B cell (primary cell): ENCODE results near the gene COX10. TPM values are rescaled to one million over a fixed set of nuclear protein-coding genes. Genes with fewer than 3 reads are reported as not detected.

Experiments
- ATAC-seq: fragments of 200-7000 bp; cut with Tn5 transposase; one replicate; pipeline ENCODE4 v1.10.0; 2021; ENCODE audit warnings: low read depth, mild to moderate bottlenecking, moderate number of reproducible peaks, moderate library complexity
- CTCF ChIA-PET: fragments of 350-600 bp; sonication (Branson Sonifier 250); formaldehyde crosslinking; loops from one replicate; lab custom pipeline; 2021; ENCODE audit warnings: antibody characterized with exemption, inconsistent platforms; lab: Charles Lee
- POLR2A ChIA-PET: fragments of 350-600 bp; sonication (Branson Sonifier 250); formaldehyde crosslinking; loops from one replicate; lab custom pipeline; 2021; ENCODE audit warnings: antibody characterized with exemption; lab: Charles Lee
- DNase-seq: peaks from one replicate; pipeline ENCODE4 v3.0.0; 2013
- H2AFZ ChIP-seq: 2 replicates; pipeline ENCODE4 v1.6.1; 2012; ENCODE audit warnings: mild to moderate bottlenecking, low read depth, low read length; ENCODE audit not compliant: insufficient read depth, poor library complexity, severe bottlenecking
- H3K27ac ChIP-seq, 2 donors: 1 replicate in 1 of 2; 2 replicates in 1 of 2; pipeline ENCODE4 v1.5.1; 2012 to 2013; ENCODE audit warnings: low read length in 2 of 2, mild to moderate bottlenecking in 2 of 2, moderate library complexity in 1 of 2
- H3K27me3 ChIP-seq, 4 experiments: fragments of 200-600 bp in 1 of 4; sonication (generic) in 1 of 4; replicated peaks in 1 of 4; 1 replicate in 2 of 4; 2 replicates in 2 of 4; pipeline versions ENCODE4 v1.6.1 to v1.7.0; 2013 to 2016; ENCODE audit warnings: low read length in 3 of 4, mild to moderate bottlenecking in 2 of 4, mixed read lengths in 1 of 4, moderate library complexity in 1 of 4; ENCODE audit not compliant: insufficient read depth in 4 of 4, control insufficient read depth in 3 of 4; ENCODE audit errors: control extremely low read depth in 1 of 4
- H3K36me3 ChIP-seq, 2 experiments: replicated peaks in 1 of 2; 1 replicate in 1 of 2; 2 replicates in 1 of 2; pipeline versions ENCODE4 v1.6.1 to v1.7.1; 2013; ENCODE audit warnings: low read length in 1 of 2; ENCODE audit not compliant: insufficient read depth in 2 of 2, control insufficient read depth in 1 of 2; ENCODE audit errors: control extremely low read depth in 1 of 2, extremely low read depth in 1 of 2
- H3K4me1 ChIP-seq, 2 donors: fragments of 200-600 bp in 1 of 2; sonication (generic) in 1 of 2; 1 replicate in 1 of 2; 2 replicates in 1 of 2; pipeline versions ENCODE4 v1.5.1 to v1.6.1; 2013 to 2017; ENCODE audit warnings: low read length in 2 of 2; ENCODE audit not compliant: control insufficient read depth in 2 of 2, insufficient read depth in 2 of 2
- H3K4me2 ChIP-seq: replicated peaks from 2 replicates; pipeline ENCODE3; 2012; ENCODE audit warnings: mild to moderate bottlenecking, low read depth, low read length; ENCODE audit not compliant: poor library complexity, severe bottlenecking
- H3K4me3 ChIP-seq, 5 experiments: fragments of 200-600 bp in 1 of 5; sonication (generic) in 1 of 5; 1 replicate in 3 of 5; 2 replicates in 2 of 5; pipeline versions ENCODE4 v1.5.1 to v1.7.0; 2011 to 2016; ENCODE audit warnings: low read length in 4 of 5, mild to moderate bottlenecking in 4 of 5, low read depth in 2 of 5, control low read depth in 1 of 5, moderate library complexity in 1 of 5; ENCODE audit not compliant: insufficient read depth in 1 of 5; ENCODE audit errors: control extremely low read depth in 1 of 5, extremely low read depth in 1 of 5
- H3K79me2 ChIP-seq: fragments of 200-600 bp; sonication (generic); one replicate; pipeline ENCODE4 v1.6.0; 2016; ENCODE audit warnings: low read length; ENCODE audit not compliant: control insufficient read depth, insufficient read depth
- H3K9ac ChIP-seq: fragments of 200-600 bp; sonication (generic); 2 replicates; pipeline ENCODE4 v1.6.1; 2017; ENCODE audit warnings: mild to moderate bottlenecking, low read length, moderate library complexity
- H3K9me3 ChIP-seq, 3 donors: one replicate each; pipeline versions ENCODE4 v1.6.1 to v1.7.1; 2013; ENCODE audit warnings: low read length in 2 of 3; ENCODE audit not compliant: control insufficient read depth in 2 of 3, insufficient read depth in 1 of 3; ENCODE audit errors: control extremely low read depth in 1 of 3
- H4K20me1 ChIP-seq: 2 replicates; pipeline ENCODE4 v1.6.0; 2012; ENCODE audit warnings: mild to moderate bottlenecking, low read length; ENCODE audit not compliant: insufficient read depth, control insufficient read depth, poor library complexity, severe bottlenecking
- H3K27ac Mint-ChIP-seq: one replicate; pipeline ENCODE4 v1.8.0; 2021; ENCODE audit warnings: mixed read lengths
- H3K27me3 Mint-ChIP-seq: one replicate; pipeline ENCODE4 v1.8.0; 2021; ENCODE audit warnings: mixed read lengths
- H3K4me1 Mint-ChIP-seq: one replicate; pipeline ENCODE4 v1.8.0; 2021; ENCODE audit warnings: mixed read lengths
- H3K4me3 Mint-ChIP-seq: one replicate; pipeline ENCODE4 v1.8.0; 2021; ENCODE audit warnings: mixed read lengths
- H3K9me3 Mint-ChIP-seq: one replicate; pipeline ENCODE4 v1.8.0; 2022; ENCODE audit warnings: mixed read lengths; ENCODE audit not compliant: insufficient read depth
- EZH2 ChIP-seq: IDR thresholded peaks from 2 replicates; pipeline ENCODE4 v1.6.1; 2012; ENCODE audit warnings: borderline replicate concordance, low read depth, mild to moderate bottlenecking, moderate library complexity, low read length; ENCODE audit not compliant: insufficient read depth, poor library complexity, severe bottlenecking
- WGBS: methylation state at CpG from one replicate; pipeline ENCODE4 v1.1.5; 2013; ENCODE audit warnings: missing lambda C conversion rate; ENCODE audit not compliant: insufficient coverage; 5-methylcytosine and 5-hydroxymethylcytosine counted together
- intact Hi-C: fragments of 100-400 bp; cut with micrococcal nuclease; formaldehyde crosslinking; loops from one replicate; pipeline ENCODE4 v1.10.0; 2022
- polyA plus RNA-seq: library from polyadenylated mRNA; depleted of rRNA; stranded (reverse); fragments of >200 nt; gene quantifications from 2 replicates; pipeline ENCODE4 v1.2.3, GENCODE V29; 2012
- total RNA-seq, 2 donors: library from RNA; stranded (reverse); fragments of 120-200 nt in 1 of 2; gene quantifications; 1 replicate in 1 of 2; 2 replicates in 1 of 2; pipeline versions ENCODE4 v1.2.3 to v1.2.4, GENCODE V29; 2013 to 2022
- TF ChIP-seq, protein P1 (sequence below): fragments of 200-600 bp; IDR thresholded peaks from one replicate; pipeline ENCODE4 v1.8.0; 2022; ENCODE audit warnings: antibody characterized with exemption, mild to moderate bottlenecking

COX10 gene
- total and polyA plus RNA-seq, 2 donors (not counting 1 experiment from before 2014, with no cell fraction given) = 21.8 to 23.3 TPM

DNA sequence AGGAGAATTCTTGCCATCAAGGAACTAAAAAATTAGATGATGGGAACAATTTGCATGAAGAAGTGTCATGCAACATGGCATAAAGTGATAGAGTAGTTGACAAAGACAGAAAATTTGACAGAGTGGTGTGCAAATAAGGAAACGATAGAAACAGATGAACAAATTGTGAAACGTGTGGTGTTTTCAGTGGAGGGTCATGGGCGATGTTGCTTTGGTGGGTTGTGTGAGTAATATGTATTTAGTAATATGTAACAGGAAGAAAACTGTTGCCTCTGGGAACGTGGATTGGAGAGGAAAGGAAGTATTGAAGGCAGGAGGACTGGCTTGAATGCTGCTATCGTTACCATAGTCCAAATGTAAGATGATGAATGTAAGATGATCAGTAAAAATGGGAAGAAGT is 3.6 kb downstream of the COX10 start:
- Mint-ChIP-seq H3K4me3 (no peak overlapping the region), H3K4me1 (peaks cover 30% of the 10 kb centered on the region), H3K27ac (no peak overlapping the region), H3K27me3 (no peaks in the 10 kb centered on the region), H3K9me3 (no peaks in the 10 kb centered on the region)
- Histone ChIP-seq H3K27ac (no peak overlapping the region), H3K9ac (no peak overlapping the region), H2AFZ (no peak overlapping the region), H3K27me3 (no peaks in the 10 kb centered on the region), H3K79me2 (peaks cover 48% of the 10 kb centered on the region), H3K4me3 (no peak overlapping the region), H3K4me2 (no peak overlapping the region), H3K9me3 (peaks cover 0 to 3% (median 0%) of the 10 kb centered on the region in 3 donors), H3K4me1 (peaks cover 16 to 23% of the 10 kb centered on the region in 2 donors), H4K20me1 (peaks cover 6% of the 10 kb centered on the region), H3K36me3 (peaks cover 3 to 16% of the 10 kb centered on the region in 2 experiments)
- TF ChIP-seq, protein P1, sequence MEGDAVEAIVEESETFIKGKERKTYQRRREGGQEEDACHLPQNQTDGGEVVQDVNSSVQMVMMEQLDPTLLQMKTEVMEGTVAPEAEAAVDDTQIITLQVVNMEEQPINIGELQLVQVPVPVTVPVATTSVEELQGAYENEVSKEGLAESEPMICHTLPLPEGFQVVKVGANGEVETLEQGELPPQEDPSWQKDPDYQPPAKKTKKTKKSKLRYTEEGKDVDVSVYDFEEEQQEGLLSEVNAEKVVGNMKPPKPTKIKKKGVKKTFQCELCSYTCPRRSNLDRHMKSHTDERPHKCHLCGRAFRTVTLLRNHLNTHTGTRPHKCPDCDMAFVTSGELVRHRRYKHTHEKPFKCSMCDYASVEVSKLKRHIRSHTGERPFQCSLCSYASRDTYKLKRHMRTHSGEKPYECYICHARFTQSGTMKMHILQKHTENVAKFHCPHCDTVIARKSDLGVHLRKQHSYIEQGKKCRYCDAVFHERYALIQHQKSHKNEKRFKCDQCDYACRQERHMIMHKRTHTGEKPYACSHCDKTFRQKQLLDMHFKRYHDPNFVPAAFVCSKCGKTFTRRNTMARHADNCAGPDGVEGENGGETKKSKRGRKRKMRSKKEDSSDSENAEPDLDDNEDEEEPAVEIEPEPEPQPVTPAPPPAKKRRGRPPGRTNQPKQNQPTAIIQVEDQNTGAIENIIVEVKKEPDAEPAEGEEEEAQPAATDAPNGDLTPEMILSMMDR = no peak
- no peak for TF ChIP-seq EZH2
- WGBS = 91% methylated on average over 5 of the region's 5 CpGs
- no peak for DNase-seq
- POLR2A ChIA-PET = no interaction called here
- CTCF ChIA-PET = no interaction called here
- ATAC-seq = no peak
- intact Hi-C loops = no loop called here

DNA sequence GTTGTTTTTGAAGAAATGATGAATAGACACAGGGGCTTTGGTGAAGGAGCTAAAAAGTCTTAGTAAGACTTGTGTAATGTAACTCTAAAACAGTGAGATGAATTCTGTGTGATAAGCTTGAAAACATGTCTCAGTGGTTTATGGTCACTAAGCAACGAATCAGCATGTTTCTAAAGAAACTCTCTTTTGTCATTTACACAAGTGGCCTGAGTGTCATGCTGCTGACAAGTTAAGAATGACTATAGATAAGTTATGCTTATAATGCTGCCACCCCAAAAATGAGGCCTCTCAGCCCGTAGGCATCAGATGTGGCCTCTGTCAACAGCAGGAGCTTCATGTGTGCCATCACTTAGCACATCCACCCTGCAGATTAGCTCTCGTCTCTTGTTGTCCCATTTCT is 8.7 kb downstream of the COX10 start:
- Histone ChIP-seq H3K79me2 (peaks cover 12% of the 10 kb centered on the region), H3K27me3 (no peaks in the 10 kb centered on the region), H3K27ac (no peak overlapping the region), H3K4me3 (no peak overlapping the region), H2AFZ (no peak overlapping the region), H3K9ac (no peak overlapping the region), H3K9me3 (no peaks in the 10 kb centered on the region), H3K4me1 (no peaks in the 10 kb centered on the region), H3K4me2 (no peak overlapping the region), H3K36me3 (peaks cover 8 to 40% of the 10 kb centered on the region in 2 experiments), H4K20me1 (peaks cover 6% of the 10 kb centered on the region)
- ChIA-PET CTCF (no interaction called here), POLR2A (interaction anchor here (0.7 kb wide), 1 partner anchor 12 kb away, joined by 4 read pairs; no protein-coding TSS in a partner anchor)
- TF ChIP-seq EZH2 = no peak
- TF ChIP-seq, protein P1 = no peak
- Mint-ChIP-seq H3K4me1 (no peaks in the 10 kb centered on the region), H3K9me3 (no peaks in the 10 kb centered on the region), H3K27me3 (no peaks in the 10 kb centered on the region), H3K4me3 (no peak overlapping the region), H3K27ac (no peak overlapping the region)
- ATAC-seq (no peak), DNase-seq (no peak)
- 100% methylated on average over 2 of the region's 3 CpGs for WGBS
- intact Hi-C loops = no loop called here
